HEK293T (cell line): Measurements from ENCODE around the gene MRPS35.
"Not testable (repeated sequence)": the region's sequence is repeated elsewhere in the genome, so short reads cannot be mapped to it uniquely, and the experiment has no call there.

ENCODE experiments used
- CTCF ChIA-PET: fragments of 350-600 bp; formaldehyde crosslinking; extraction: SDS; loops from one replicate; lab custom pipeline; 2021; ENCODE audit warnings: antibody characterized with exemption, inconsistent platforms; lab: Yijun Ruan, JAX
- POLR2A ChIA-PET: fragments of 350-600 bp; formaldehyde crosslinking; extraction: SDS; loops from one replicate; lab custom pipeline; 2020; ENCODE audit warnings: antibody characterized with exemption, inconsistent platforms; lab: Yijun Ruan, JAX
- DNase-seq: peaks from one replicate; pipeline ENCODE4 v3.0.0; 2012; ENCODE audit warnings: mixed read lengths; ENCODE audit errors: extremely low spot score
- ARNT ChIP-seq: fragments of 450-650 bp; IDR thresholded peaks from 2 replicates; pipeline ENCODE4 v1.6.1; 2017; ENCODE audit warnings: mild to moderate bottlenecking
- BHLHE40 ChIP-seq: fragments of 450-650 bp; IDR thresholded peaks from 2 replicates; pipeline ENCODE4 v1.6.1; 2016; ENCODE audit warnings: mild to moderate bottlenecking, moderate library complexity, borderline replicate concordance
- CTBP1 ChIP-seq: fragments of 450-650 bp; IDR thresholded peaks from 2 replicates; pipeline ENCODE4 v1.6.1; 2016; ENCODE audit warnings: borderline replicate concordance
- ELF4 ChIP-seq: fragments of 450-650 bp; IDR thresholded peaks from 2 replicates; pipeline ENCODE4 v1.6.1; 2017; ENCODE audit warnings: antibody characterized with exemption
- FOXA1 ChIP-seq: fragments of 450-650 bp; IDR thresholded peaks from 2 replicates; pipeline ENCODE4 v1.6.1; 2016; ENCODE audit warnings: mild to moderate bottlenecking
- FOXK2 ChIP-seq: fragments of 450-650 bp; IDR thresholded peaks from 2 replicates; pipeline ENCODE4 v1.6.1; 2016; ENCODE audit warnings: mild to moderate bottlenecking
- FOXM1 ChIP-seq: fragments of 450-650 bp; IDR thresholded peaks from 2 replicates; pipeline ENCODE4 v1.6.1; 2017; ENCODE audit warnings: mild to moderate bottlenecking, borderline replicate concordance
- HDGF ChIP-seq: fragments of 450-650 bp; IDR thresholded peaks from 2 replicates; pipeline ENCODE4 v1.6.1; 2017; ENCODE audit warnings: antibody characterized with exemption, borderline replicate concordance
- L3MBTL2 ChIP-seq: fragments of 450-650 bp; conservative IDR thresholded peaks from 2 replicates; pipeline ENCODE4 v1.6.1; 2016; ENCODE audit warnings: mild to moderate bottlenecking
- LEF1 ChIP-seq: fragments of 450-650 bp; IDR thresholded peaks from 2 replicates; pipeline ENCODE4 v1.6.1; 2017; ENCODE audit warnings: mild to moderate bottlenecking, borderline replicate concordance
- NFRKB ChIP-seq: fragments of 450-650 bp; IDR thresholded peaks from 2 replicates; pipeline ENCODE4 v1.6.1; 2016; ENCODE audit warnings: mild to moderate bottlenecking, moderate library complexity
- SP1 ChIP-seq: fragments of 450-650 bp; IDR thresholded peaks from 2 replicates; pipeline ENCODE4 v1.6.1; 2017
- SUZ12 ChIP-seq: fragments of 450-650 bp; IDR thresholded peaks from 2 replicates; pipeline ENCODE4 v1.6.1; 2016; ENCODE audit warnings: mild to moderate bottlenecking
- TARDBP ChIP-seq: fragments of 450-650 bp; IDR thresholded peaks from 2 replicates; pipeline ENCODE4 v1.6.1; 2016
- ZNF384 ChIP-seq: fragments of 450-650 bp; IDR thresholded peaks from 2 replicates; pipeline ENCODE4 v1.6.1; 2016
- TF ChIP-seq, protein P1 (sequence below): fragments of 450-650 bp; IDR thresholded peaks from 2 replicates; pipeline ENCODE4 v1.6.1; 2016

MRPS35 gene

DNA sequence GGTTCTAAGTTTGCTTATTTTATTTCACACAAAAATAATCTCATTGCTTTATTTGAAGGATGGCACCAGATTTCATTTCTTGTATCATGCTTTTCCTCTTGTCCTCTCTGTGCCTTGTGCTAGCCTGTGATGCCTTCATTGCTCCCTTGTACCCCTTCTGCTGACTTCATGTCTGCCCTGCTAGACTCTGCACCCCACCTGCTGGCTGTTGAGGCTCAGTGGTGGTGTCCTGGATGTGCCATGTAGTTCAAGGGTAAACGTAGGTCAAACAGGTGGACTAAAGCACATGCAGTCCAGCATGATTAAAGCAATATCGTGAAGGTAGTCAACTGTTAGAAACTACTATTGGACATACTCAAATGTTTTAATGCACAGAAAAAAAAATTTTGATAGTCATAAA lies 21.6 kb downstream of the MRPS35 start:
- CTCF ChIA-PET: interaction anchor here (0.5 to 1.4 kb wide), 2 partner anchors 8 to 34 kb away, joined by 3 read pairs; no protein-coding TSS in a partner anchor
- POLR2A ChIA-PET: no interaction called here
- no peak for TF ChIP-seq CTBP1
- no peak for TF ChIP-seq FOXK2
- peak; percentile 16 for DNase-seq

- peak; percentile 44 for DNase-seq
- CTCF ChIA-PET: interaction anchor here (0.6 to 1.4 kb wide), 4 partner anchors 9 to 208 kb away, joined by 3 to 4 read pairs (median 3); no protein-coding TSS in a partner anchor
- TF ChIP-seq L3MBTL2 (no peak), HDGF (no peak), LEF1 (no peak), FOXM1 (no peak), NFRKB (no peak), ZNF384 (no peak), SP1 (no peak), TARDBP (no peak), FOXK2 (no peak), SUZ12 (no peak), ELF4 (no peak), CTBP1 (no peak), FOXA1 (no peak), ARNT (no peak), BHLHE40 (no peak)
- TF ChIP-seq, protein P1, sequence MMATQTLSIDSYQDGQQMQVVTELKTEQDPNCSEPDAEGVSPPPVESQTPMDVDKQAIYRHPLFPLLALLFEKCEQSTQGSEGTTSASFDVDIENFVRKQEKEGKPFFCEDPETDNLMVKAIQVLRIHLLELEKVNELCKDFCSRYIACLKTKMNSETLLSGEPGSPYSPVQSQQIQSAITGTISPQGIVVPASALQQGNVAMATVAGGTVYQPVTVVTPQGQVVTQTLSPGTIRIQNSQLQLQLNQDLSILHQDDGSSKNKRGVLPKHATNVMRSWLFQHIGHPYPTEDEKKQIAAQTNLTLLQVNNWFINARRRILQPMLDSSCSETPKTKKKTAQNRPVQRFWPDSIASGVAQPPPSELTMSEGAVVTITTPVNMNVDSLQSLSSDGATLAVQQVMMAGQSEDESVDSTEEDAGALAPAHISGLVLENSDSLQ: no peak
- POLR2A ChIA-PET: no interaction called here
These were observed 22.5 kb downstream of the MRPS35 start for GRCh38 chr12:27733052-27733656.

- CTCF ChIA-PET: interaction anchor here (0.6 to 1.4 kb wide), 5 partner anchors 9 to 218 kb away, joined by 3 to 4 read pairs (median 3); no protein-coding TSS in a partner anchor
- no peak for TF ChIP-seq SUZ12
- TF ChIP-seq FOXM1: no peak
- DNase-seq: no peak
- POLR2A ChIA-PET: no interaction called here
These were observed 23.2 kb downstream of the MRPS35 start for GRCh38 chr12:27733791-27734190.

- CTCF ChIA-PET: interaction anchor here (0.7 to 1.0 kb wide), 2 partner anchors 207 to 218 kb away, joined by 3 read pairs; no protein-coding TSS in a partner anchor
- DNase-seq, POLR2A ChIA-PET: not testable (repeated sequence)
These were observed 23.7 kb downstream of the MRPS35 start for GRCh38 chr12:27734321-27734720.

- CTCF ChIA-PET: no interaction called here
- POLR2A ChIA-PET: no interaction called here
- TF ChIP-seq, protein P1: no peak
- TF ChIP-seq SP1: no peak
- no peak for TF ChIP-seq SUZ12
- no peak for TF ChIP-seq FOXA1
- TF ChIP-seq FOXM1: no peak
- TF ChIP-seq L3MBTL2: no peak
- TF ChIP-seq HDGF: no peak
- no peak for TF ChIP-seq LEF1
- no peak for TF ChIP-seq NFRKB
- no peak for TF ChIP-seq ELF4
- TF ChIP-seq TARDBP: no peak
- no peak for DNase-seq
These were observed 33.0 kb downstream of the MRPS35 start for GRCh38 chr12:27743601-27744000.

GRCh38 chr12:27745734-27746133 lies 35.1 kb downstream of the MRPS35 start:
- POLR2A ChIA-PET, DNase-seq, CTCF ChIA-PET: not testable (repeated sequence)

- TF ChIP-seq FOXM1 (no peak), LEF1 (no peak), CTBP1 (no peak), BHLHE40 (no peak), NFRKB (no peak), SP1 (no peak)
- TF ChIP-seq, protein P1: no peak
- no peak for DNase-seq
- ChIA-PET CTCF (interaction anchor here (0.5 to 0.9 kb wide), 3 partner anchors 14 to 215 kb away, joined by 3 to 5 read pairs (median 3); no protein-coding TSS in a partner anchor), POLR2A (no interaction called here)
These were observed 36.6 kb downstream of the MRPS35 start for GRCh38 chr12:27747111-27747820.
